GM18907 (cell line): ENCODE results near the gene SLC25A39.

Experiments used
- ATAC-seq: cut with Tn5 transposase; IDR thresholded peaks from one replicate; pipeline ENCODE4 v1.9.1; 2021; ENCODE audit warnings: mild to moderate bottlenecking, moderate library complexity; ENCODE audit not compliant: unreplicated experiment

SLC25A39 gene

DNA sequence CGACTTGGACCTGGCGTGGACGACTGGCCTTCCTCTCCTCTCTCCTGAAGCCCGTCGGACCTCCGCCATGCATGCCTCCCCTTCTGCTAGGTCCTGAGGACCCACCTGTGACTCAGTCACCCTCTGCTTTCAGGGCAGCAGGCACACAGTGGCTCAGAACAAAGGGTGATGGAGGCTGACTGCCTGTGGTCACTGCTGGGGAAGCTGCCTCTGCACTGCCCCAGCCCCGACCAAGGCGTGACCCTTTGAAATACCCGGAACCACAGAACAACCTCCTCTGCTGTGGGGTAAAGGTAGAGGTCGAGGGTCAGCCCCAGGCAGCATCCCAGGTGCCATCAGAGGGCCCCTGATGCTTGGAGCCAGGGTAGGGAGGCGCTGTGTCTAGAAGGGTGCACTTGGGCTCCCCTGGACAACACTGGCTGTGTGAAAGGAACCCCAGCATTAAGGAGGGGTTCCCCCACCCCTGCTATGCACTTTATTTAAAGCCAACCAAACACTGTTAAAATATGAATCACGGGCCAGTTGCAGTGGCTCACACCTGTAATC, 44.2 kb downstream of the SLC25A39 start:
- ATAC-seq, result no peak

DNA sequence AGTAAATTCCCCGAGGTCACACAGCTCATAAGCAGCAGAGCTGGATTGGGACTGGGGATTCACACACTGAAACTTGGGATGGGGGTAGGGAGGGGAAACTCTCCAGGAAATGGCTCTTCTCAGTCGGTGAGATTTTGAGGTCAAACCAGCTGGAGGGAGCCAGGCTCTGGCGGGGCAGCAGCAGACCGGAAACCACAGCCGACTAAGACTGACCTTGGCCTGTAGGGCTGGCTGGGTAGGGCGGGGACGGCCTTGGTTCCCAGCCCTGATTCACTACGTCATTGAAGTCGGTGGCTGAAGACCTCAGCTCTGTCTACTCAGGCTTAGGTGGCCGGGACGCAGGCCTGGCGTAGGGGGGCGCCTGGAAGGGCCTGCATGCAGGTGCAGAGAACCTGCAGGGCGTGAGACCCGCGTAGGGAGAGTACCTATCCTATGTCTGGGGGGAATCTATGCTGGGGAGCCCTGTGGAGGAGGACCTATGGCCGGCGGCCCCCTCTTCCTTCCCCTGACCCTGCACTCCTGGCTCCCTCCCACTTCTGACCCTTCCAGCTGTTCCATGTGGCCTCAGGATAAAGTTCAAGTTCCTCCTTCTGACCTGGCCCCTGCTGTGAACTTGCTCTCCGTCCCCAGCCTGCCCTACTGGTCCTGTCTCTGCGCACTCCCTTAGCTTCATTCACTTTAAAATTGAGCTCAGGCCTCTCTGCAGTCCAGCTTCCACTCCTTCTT, 44.8 kb downstream of the SLC25A39 start:
- ATAC-seq, result peak; percentile 81

DNA sequence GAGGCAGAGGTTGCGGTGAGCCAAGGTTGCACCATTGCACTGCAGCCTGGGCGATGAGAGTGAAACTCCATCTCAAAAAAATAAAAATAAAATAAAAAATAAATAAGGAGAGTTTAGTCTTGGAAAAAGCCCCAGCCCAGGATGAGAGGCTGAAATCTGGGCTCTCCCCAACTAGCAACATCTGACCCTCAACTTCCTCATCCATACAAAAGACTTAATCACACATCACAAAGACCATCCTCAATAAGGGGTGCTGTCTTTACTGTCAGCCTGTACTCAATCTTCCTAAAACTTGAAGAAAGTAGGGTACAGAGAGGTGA, 45.3 kb downstream of the SLC25A39 start:
- ATAC-seq, result no peak

DNA sequence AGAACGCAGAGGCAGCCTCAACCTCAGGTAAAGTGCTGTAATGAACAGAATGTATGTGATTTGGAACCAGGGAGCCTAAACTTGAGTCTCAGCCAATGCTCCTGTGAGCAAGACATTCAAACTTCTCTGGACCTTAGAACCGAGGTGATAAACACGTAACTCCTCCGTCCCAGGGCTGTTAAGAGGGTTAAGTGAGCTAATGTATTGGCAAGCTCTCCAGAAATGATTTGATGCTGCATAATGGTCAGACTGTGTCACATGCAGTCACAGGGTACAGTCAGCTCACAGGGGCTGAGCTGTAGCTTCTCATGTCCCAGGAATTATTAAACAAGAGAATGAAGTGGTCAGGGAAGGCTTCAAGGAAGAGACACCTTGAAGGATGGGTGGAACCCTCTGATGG, 46.6 kb downstream of the SLC25A39 start:
- no peak for ATAC-seq

DNA sequence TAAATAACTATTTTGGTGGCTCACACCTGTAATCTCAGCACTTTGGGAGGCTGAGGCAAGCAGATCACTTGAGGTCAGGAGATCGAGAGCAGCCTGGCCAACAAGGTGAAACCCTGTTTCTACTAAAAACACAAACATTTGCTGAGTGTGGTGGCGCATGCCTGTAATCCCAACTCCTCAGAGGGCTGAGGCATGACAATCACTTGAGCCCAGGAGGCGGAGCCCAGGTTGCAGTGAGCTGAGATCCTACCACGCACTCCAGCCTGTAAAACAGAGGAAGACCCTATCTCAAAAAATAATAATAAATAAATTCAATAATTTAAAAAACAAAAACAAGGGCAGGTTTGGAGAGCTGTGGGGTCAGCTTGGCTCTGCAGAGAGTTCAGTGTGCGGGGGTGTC, 51.0 kb downstream of the SLC25A39 start:
- no peak for ATAC-seq

DNA sequence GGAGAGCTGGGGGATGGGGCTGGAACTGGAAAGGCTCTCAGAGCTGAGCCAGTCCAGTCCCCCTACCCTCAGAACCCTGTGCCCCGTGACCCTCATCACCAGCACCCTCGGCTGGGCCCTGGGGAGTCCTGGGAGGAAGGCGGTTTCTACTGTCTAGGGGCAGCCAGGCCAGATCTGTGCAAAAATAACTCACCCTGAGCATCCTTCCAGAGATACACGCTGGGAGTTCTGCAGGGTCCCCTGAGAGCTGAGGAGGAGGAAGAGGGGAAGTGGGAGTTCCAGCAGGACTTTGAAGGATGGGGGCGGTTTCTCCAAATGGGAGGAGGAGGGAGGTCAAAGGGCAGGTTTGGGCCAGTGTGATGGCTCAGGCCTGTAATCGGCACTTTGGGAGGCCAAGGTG, 51.7 kb downstream of the SLC25A39 start:
- no peak for ATAC-seq

DNA sequence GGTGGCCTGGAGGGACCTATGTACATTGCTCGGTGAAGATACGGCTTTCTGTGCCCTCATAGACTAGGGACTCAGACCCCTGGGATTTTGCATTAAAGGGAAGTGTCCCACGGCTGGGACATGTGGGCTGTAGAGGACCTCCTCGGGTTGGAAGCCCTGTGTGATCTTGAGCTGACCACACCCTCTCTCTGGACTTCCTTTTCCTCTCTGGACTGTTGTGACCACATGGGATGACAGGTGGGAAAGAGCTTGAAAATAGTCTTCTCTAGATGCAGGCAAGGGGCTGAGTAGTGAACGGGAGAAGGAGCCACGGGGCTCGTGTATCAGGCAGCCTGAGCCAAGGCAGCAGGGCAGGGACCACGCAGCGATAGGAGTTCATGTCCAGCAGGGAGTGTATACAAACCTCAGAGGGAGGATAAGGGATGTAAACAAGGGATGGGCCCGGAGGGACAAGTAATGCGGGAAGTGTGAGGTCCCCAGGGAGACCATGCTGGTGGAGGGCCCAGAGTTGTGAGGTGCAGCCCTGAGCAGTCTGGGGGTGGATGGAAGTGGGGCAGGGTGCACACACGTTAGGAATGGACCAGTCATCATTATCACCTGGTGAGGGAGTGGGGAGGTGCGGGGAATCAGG, 52.2 kb downstream of the SLC25A39 start:
- ATAC-seq, result no peak
